Mesendoderm (in vitro differentiated cells): ENCODE data around the gene NXN.
A peak's percentile ranks its signal among the peaks of the same experiment; 100 is the strongest.

Experiments
- DNase-seq: peaks from one replicate; pipeline ENCODE4 v3.0.0; 2013
- H2AK5ac ChIP-seq: 2 replicates; pipeline ENCODE4 v1.6.1; 2013; ENCODE audit warnings: low read length, inconsistent platforms
- H2BK120ac ChIP-seq: 2 replicates; pipeline ENCODE4 v1.6.1; 2013; ENCODE audit warnings: low read depth, mild to moderate bottlenecking, low read length, moderate library complexity, mixed read lengths
- H2BK15ac ChIP-seq: replicated peaks from 2 replicates; pipeline ENCODE4 v1.6.1; 2013; ENCODE audit warnings: low read depth, mild to moderate bottlenecking, moderate library complexity
- H2BK5ac ChIP-seq: 2 replicates; pipeline ENCODE4 v1.6.1; 2013; ENCODE audit warnings: low read length, inconsistent platforms
- H3K18ac ChIP-seq: 2 replicates; pipeline ENCODE4 v1.6.1; 2013; ENCODE audit warnings: mild to moderate bottlenecking, low read length, mixed read lengths
- H3K23ac ChIP-seq: one replicate; pipeline ENCODE4 v1.6.1; 2013; ENCODE audit warnings: low read length
- H3K27ac ChIP-seq: 2 replicates; pipeline ENCODE4 v1.5.1; 2013; ENCODE audit warnings: low read depth, mild to moderate bottlenecking, inconsistent platforms, low read length, moderate library complexity
- H3K27me3 ChIP-seq: 2 replicates; pipeline ENCODE4 v1.6.1; 2013; ENCODE audit warnings: low read length, control low read depth, mild to moderate bottlenecking, inconsistent platforms; ENCODE audit not compliant: insufficient read depth, poor library complexity
- H3K36me3 ChIP-seq: 2 replicates; pipeline ENCODE4 v1.6.1; 2013; ENCODE audit warnings: low read length, inconsistent platforms; ENCODE audit not compliant: control insufficient read depth, insufficient read depth
- H3K4ac ChIP-seq: one replicate; pipeline ENCODE4 v1.6.1; 2013; ENCODE audit warnings: low read depth, mild to moderate bottlenecking, low read length, moderate library complexity
- H3K4me1 ChIP-seq: 2 replicates; pipeline ENCODE4 v1.6.1; 2013; ENCODE audit warnings: low read depth, low read length, inconsistent platforms; ENCODE audit not compliant: control insufficient read depth
- H3K4me2 ChIP-seq: 2 replicates; pipeline ENCODE4 v1.6.1; 2013; ENCODE audit warnings: low read length
- H3K4me3 ChIP-seq: 2 replicates; pipeline ENCODE4 v1.5.1; 2013; ENCODE audit warnings: mild to moderate bottlenecking, low read length
- H3K56ac ChIP-seq: one replicate; pipeline ENCODE4 v1.6.1; 2013; ENCODE audit warnings: low read length
- H3K79me1 ChIP-seq: 2 replicates; pipeline ENCODE4 v1.6.1; 2013; ENCODE audit warnings: low read length, inconsistent platforms
- H3K79me2 ChIP-seq: 2 replicates; pipeline ENCODE4 v1.6.1; 2013; ENCODE audit warnings: mild to moderate bottlenecking, low read length; ENCODE audit not compliant: control insufficient read depth, insufficient read depth
- H3K9ac ChIP-seq: 2 replicates; pipeline ENCODE4 v1.6.1; 2013; ENCODE audit warnings: low read length, inconsistent platforms
- H4K5ac ChIP-seq: one replicate; pipeline ENCODE4 v1.6.1; 2013; ENCODE audit warnings: low read length
- H4K8ac ChIP-seq: one replicate; pipeline ENCODE4 v1.6.1; 2013; ENCODE audit warnings: low read depth, mild to moderate bottlenecking, control low read depth, low read length, moderate library complexity
- WGBS: extraction: QIAGEN DNeasy Blood & Tissue Kit; methylation state at CpG from one replicate; pipeline ENCODE4 v1.1.7; 2013; ENCODE audit warnings: low lambda C conversion rate, missing lambda C conversion rate; ENCODE audit not compliant: insufficient coverage; ENCODE audit errors: extremely low coverage; 5-methylcytosine and 5-hydroxymethylcytosine counted together

NXN gene

DNA sequence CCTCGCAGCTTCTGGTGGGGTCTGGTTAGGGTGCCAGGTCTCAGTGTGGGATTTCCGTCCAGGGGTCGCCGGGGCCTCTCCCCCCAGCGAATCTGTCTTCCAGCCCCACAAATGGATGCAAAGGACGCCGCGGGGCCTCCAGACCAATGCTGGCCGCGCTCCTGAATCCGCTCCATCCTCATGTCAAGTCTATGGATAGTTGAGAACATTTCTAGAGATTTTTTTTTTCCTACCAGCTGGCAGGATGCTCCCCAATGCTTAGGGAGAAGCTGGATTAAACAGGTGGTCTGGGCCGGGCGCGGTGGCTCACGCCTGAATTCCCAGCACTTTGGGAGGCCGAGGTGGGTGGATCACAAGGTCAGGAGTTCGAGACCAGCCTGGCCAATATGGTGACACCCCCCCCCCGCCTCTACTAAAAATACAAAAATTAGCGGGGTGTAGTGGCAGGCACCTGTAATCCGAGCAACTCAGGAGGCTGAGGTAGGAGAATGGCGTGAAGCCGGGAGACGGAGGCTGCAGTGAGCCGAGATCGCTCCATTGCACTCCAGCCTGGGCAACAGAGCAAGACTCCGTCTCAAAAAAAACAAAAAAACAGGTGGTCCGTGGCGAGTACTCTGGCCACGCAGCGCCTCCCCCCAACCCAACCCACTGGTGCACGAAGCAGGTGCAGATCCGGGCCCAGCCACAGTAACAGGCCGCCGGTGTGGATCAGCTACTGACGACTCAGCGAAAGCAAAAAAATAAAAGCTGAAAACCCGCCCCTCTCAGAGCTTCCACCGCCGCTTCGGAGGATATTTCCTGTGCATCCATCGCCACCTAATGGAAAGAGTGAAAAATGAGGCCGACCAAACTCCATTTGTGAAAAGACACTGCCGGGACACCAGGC is 1.1 kb upstream of the NXN start:
- peak overlapping the region; percentile 75 for H3K4me2 ChIP-seq
- WGBS: no CpG with 5 or more reads among the region's 43 CpGs
- peak overlapping the region; percentile 31 for H3K27ac ChIP-seq
- no peak overlapping the region for H3K4me3 ChIP-seq
- peak; percentile 90 for DNase-seq
- peak overlapping the region; percentile 29 for H3K23ac ChIP-seq
- H3K27me3 ChIP-seq: no peaks in the 10 kb centered on the region
- peak overlapping the region; percentile 91 for H3K56ac ChIP-seq
- no peaks in the 10 kb centered on the region for H3K36me3 ChIP-seq
- no peak overlapping the region for H2AK5ac ChIP-seq
- H3K18ac ChIP-seq: peak overlapping the region; percentile 43
- no peak overlapping the region for H3K4ac ChIP-seq
- H2BK120ac ChIP-seq: no peak overlapping the region
- H2BK15ac ChIP-seq: no peak overlapping the region
- no peaks in the 10 kb centered on the region for H3K79me1 ChIP-seq
- peaks cover 2% of the 10 kb centered on the region for H3K4me1 ChIP-seq
- H3K9ac ChIP-seq: peak overlapping the region; percentile 84
- no peak overlapping the region for H4K8ac ChIP-seq
- no peak overlapping the region for H4K5ac ChIP-seq
- H2BK5ac ChIP-seq: peak overlapping the region; percentile 76
- peaks cover 34% of the 10 kb centered on the region for H3K79me2 ChIP-seq

DNA sequence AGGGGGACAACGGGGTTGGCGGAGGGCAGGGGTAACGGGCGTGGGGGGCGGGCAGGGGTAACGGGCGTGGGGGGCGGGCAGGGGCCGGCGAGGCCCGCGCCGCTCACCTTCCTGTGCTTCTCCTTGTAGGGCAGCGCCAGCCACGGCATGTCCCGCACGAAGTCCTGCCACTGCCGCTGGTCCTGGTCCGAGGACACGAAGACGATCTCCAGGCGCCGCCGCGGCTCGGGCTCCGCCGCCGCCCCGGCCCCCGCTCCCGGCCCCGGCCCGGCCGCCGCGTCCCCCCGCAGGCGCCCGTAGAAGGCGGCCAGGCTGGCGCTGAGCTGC is 401 bp downstream of the NXN start:
- peak overlapping the region; percentile 88 for H3K4me3 ChIP-seq
- no peaks in the 10 kb centered on the region for H3K36me3 ChIP-seq

DNA sequence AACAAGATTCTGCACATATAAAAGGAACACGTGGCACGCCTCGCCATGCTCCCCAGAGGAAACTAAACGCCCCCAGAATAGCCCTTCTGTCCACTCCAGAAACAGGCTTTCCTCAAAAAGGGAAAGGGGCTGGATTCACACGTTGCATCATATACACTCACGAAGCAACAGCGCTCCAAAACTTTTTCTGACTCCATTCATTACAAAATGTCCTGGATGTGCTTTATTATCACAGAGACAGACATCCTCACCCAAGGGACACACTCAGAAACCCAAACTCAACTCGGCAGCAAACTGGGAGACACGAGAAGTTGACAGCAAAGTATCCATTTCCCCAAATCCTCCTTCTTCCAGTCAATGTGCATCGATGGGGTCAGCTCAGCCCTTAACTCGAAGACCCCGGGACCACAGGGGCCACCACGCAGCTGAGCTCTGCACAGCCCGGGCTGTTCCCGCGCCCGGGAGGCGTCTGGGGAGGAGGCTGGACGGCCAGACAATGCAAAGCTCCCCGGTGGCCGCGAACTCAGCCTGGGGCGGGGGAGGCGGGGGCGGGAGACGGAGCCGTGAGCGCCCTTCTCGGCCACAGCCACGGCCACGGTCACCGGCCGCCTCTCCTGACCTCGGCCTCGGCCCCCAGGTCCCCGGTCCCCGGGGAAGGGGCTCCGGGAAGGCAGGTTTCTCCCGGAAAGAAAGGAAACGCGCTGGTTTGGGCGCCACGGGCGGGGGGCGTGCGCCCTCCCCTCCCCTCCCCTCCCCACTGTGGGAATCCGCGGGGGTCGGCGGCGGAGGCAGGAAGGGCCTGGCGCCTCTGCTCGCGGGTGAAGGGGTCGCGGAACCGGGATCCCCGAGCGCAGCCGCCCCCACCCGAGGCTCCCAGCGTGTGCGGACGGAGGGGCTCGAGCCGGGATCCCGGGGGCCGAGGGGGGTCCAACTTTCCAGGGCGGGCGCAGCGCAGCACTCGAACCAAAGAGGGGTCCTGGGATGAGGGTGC is 1.2 kb downstream of the NXN start:
- peaks cover 53% of the 10 kb centered on the region for H3K79me2 ChIP-seq
- no CpG with 5 or more reads among the region's 72 CpGs for WGBS
- peak overlapping the region; percentile 99 for H3K9ac ChIP-seq
- peak overlapping the region; percentile 12 for H2AK5ac ChIP-seq
- H3K4ac ChIP-seq: peak overlapping the region; percentile 98
- H4K5ac ChIP-seq: no peak overlapping the region
- H3K56ac ChIP-seq: peak overlapping the region; percentile 98
- peak overlapping the region; percentile 23 for H2BK5ac ChIP-seq
- no peak overlapping the region for H4K8ac ChIP-seq
- no peaks in the 10 kb centered on the region for H3K36me3 ChIP-seq
- DNase-seq: peak; percentile 48
- H3K27me3 ChIP-seq: no peaks in the 10 kb centered on the region
- peak overlapping the region; percentile 37 for H3K4me2 ChIP-seq
- peak overlapping the region; percentile 84 for H3K27ac ChIP-seq
- H3K18ac ChIP-seq: peak overlapping the region; percentile 100
- H3K79me1 ChIP-seq: peaks cover 4% of the 10 kb centered on the region
- peak overlapping the region; percentile 99 for H2BK120ac ChIP-seq
- peak overlapping the region; percentile 90 for H3K23ac ChIP-seq
- peak overlapping the region; percentile 97 for H3K4me3 ChIP-seq
- H2BK15ac ChIP-seq: no peak overlapping the region
- H3K4me1 ChIP-seq: peaks cover 5% of the 10 kb centered on the region

More for the DNA sequence above, 401 bp downstream of the NXN start:
- Histone ChIP-seq H2BK15ac (no peak overlapping the region), H3K79me2 (peaks cover 48% of the 10 kb centered on the region), H3K56ac (peak overlapping the region; percentile 97), H3K4ac (peak overlapping the region; percentile 98), H3K79me1 (peaks cover 4% of the 10 kb centered on the region), H4K8ac (no peak overlapping the region), H3K4me2 (no peak overlapping the region), H4K5ac (no peak overlapping the region), H2AK5ac (no peak overlapping the region), H3K9ac (peak overlapping the region; percentile 96), H3K18ac (peak overlapping the region; percentile 100), H3K23ac (no peak overlapping the region), H2BK120ac (peak overlapping the region; percentile 19), H2BK5ac (peak overlapping the region; percentile 78), H3K27ac (peak overlapping the region; percentile 98), H3K27me3 (no peaks in the 10 kb centered on the region), H3K4me1 (peaks cover 5% of the 10 kb centered on the region)
- WGBS: no CpG with 5 or more reads among the region's 42 CpGs
- no peak for DNase-seq

DNA sequence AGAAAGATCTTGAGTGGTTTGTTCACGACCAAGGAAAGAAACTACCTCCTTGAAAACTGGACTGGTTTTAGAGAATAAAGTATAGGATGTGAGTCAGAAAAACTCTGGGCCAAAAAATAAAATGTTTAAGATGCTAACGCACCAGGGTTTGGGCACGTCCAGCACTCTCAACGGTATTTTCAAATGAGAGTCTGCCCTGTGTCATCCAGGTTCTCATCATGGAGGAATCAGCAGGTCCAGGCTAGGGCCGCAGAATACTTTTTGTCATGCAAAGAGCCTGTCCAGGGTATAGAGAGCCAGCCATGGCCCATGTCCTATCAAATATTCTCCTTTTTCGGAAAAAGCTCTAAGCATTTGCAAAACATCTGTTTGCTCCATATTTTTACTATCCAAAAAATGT is 2.4 kb downstream of the NXN start:
- H3K4me1 ChIP-seq: peaks cover 5% of the 10 kb centered on the region
- peaks cover 65% of the 10 kb centered on the region for H3K79me2 ChIP-seq
- H4K8ac ChIP-seq: no peak overlapping the region
- no peak overlapping the region for H4K5ac ChIP-seq
- no peaks in the 10 kb centered on the region for H3K27me3 ChIP-seq
- H3K23ac ChIP-seq: no peak overlapping the region
- H3K4me2 ChIP-seq: peak overlapping the region; percentile 51
- no peak overlapping the region for H2BK120ac ChIP-seq
- peak overlapping the region; percentile 29 for H3K56ac ChIP-seq
- DNase-seq: no peak
- H2BK5ac ChIP-seq: no peak overlapping the region
- no peak overlapping the region for H2AK5ac ChIP-seq
- no CpG with 5 or more reads among the region's 6 CpGs for WGBS
- H3K36me3 ChIP-seq: no peaks in the 10 kb centered on the region
- H3K4me3 ChIP-seq: peak overlapping the region; percentile 0
- H3K79me1 ChIP-seq: peaks cover 4% of the 10 kb centered on the region
- no peak overlapping the region for H3K27ac ChIP-seq
- H3K9ac ChIP-seq: peak overlapping the region; percentile 99
- H3K18ac ChIP-seq: peak overlapping the region; percentile 63
- no peak overlapping the region for H2BK15ac ChIP-seq
- H3K4ac ChIP-seq: no peak overlapping the region

DNA sequence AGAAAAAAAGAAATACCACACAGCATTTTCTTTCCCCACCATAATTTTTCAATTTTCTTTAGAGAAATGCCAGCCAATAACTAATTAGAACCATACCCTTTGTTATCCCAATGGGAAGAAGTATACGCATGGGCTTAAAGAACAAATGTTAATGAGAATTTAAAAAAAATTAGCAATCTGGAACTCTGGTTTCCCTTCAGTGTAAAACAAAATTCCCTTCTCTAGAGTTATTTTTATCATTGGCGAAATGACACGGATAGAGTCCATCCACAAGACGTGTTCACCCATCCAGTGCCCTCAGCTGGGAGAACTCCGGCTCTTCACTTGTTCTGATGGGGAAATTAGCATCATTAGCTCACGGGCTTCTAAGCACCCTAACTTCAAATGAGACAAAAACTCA is 3.3 kb downstream of the NXN start:
- Histone ChIP-seq H3K18ac (no peak overlapping the region), H3K36me3 (no peaks in the 10 kb centered on the region)

More for the DNA sequence above, 3.3 kb downstream of the NXN start:
- no peak for DNase-seq
- H2AK5ac ChIP-seq: no peak overlapping the region
- peaks cover 5% of the 10 kb centered on the region for H3K4me1 ChIP-seq
- H2BK5ac ChIP-seq: no peak overlapping the region
- WGBS: no CpG with 5 or more reads among the region's 6 CpGs
- H3K4ac ChIP-seq: no peak overlapping the region
- H2BK120ac ChIP-seq: no peak overlapping the region
- no peak overlapping the region for H4K5ac ChIP-seq
- H2BK15ac ChIP-seq: no peak overlapping the region
- no peak overlapping the region for H4K8ac ChIP-seq
- peak overlapping the region; percentile 65 for H3K56ac ChIP-seq
- H3K9ac ChIP-seq: peak overlapping the region; percentile 24
- H3K27ac ChIP-seq: no peak overlapping the region
- H3K23ac ChIP-seq: no peak overlapping the region
- no peaks in the 10 kb centered on the region for H3K27me3 ChIP-seq
- H3K4me2 ChIP-seq: no peak overlapping the region
- H3K4me3 ChIP-seq: no peak overlapping the region
- H3K79me2 ChIP-seq: peaks cover 73% of the 10 kb centered on the region
- H3K79me1 ChIP-seq: peaks cover 4% of the 10 kb centered on the region
